RWPE1 (cell line): ENCODE measurements around the gene C15orf62.

ENCODE experiments used
- CTCF ChIA-PET: fragments of 350-600 bp; sonication (Branson Sonifier 250); formaldehyde crosslinking; extraction: SDS; loops from one replicate; lab custom pipeline; 2021; lab: Yijun Ruan, JAX
- POLR2A ChIA-PET: fragments of 400-600 bp; formaldehyde crosslinking; extraction: SDS; loops from one replicate; lab custom pipeline; 2020; ENCODE audit warnings: antibody characterized with exemption; ENCODE audit not compliant: low non-redundant PET; lab: Yijun Ruan, JAX
- DNase-seq: peaks from one replicate; pipeline ENCODE4 v3.0.0; 2012; ENCODE audit warnings: low spot score
- H3K27ac ChIP-seq: fragments of 450-650 bp; 2 replicates; pipeline ENCODE4 v1.5.1; 2017
- CTCF ChIP-seq: fragments of 450-650 bp; conservative IDR thresholded peaks from 2 replicates; pipeline ENCODE4 v1.5.1; 2017; ENCODE audit warnings: low read depth, mild to moderate bottlenecking

C15orf62 gene

GRCh38 chr15:40769274-40770146 lies at the start of gene C15orf62:
TSS of gene C15orf62 (plus strand) at chr15:40769980. CDS start at chr15:40770496, 516 bp downstream.
- ChIA-PET CTCF (interaction anchor here (0.6 to 3.1 kb wide), 5 partner anchors 13 to 328 kb away, joined by 3 to 18 read pairs (median 5); partner anchors contain the start of genes BAHD1 and VPS18), POLR2A (interaction anchor here (0.6 to 1.2 kb wide), 3 partner anchors 9 to 44 kb away, joined by 3 read pairs; no protein-coding TSS in a partner anchor)
- DNase-seq: peak; percentile 91
- no peak for TF ChIP-seq CTCF
- H3K27ac ChIP-seq: peak within 1 kb of the TSS; percentile 99

GRCh38 chr15:40721701-40722100 lies 48.1 kb upstream of the C15orf62 start:
- POLR2A ChIA-PET: no interaction called here
- no peak overlapping the region for H3K27ac ChIP-seq
- no peak for DNase-seq
- TF ChIP-seq CTCF: no peak
- CTCF ChIA-PET: interaction anchor here (0.6 kb wide), 1 partner anchor 19 kb away, joined by 3 read pairs; no protein-coding TSS in a partner anchor

- ChIA-PET POLR2A (no interaction called here), CTCF (interaction anchor here (0.6 kb wide), 2 partner anchors 85 to 208 kb away, joined by 5 to 6 read pairs; no protein-coding TSS in a partner anchor)
- no peak for DNase-seq
- no peak for TF ChIP-seq CTCF
- H3K27ac ChIP-seq: no peak overlapping the region
These were observed 47.4 kb upstream of the C15orf62 start for GRCh38 chr15:40722354-40722753.

GRCh38 chr15:40722934-40723333 lies 46.8 kb upstream of the C15orf62 start:
- no peak for TF ChIP-seq CTCF
- ChIA-PET CTCF (interaction anchor here (0.5 to 0.6 kb wide), 3 partner anchors 17 to 207 kb away, joined by 3 to 6 read pairs (median 5); no protein-coding TSS in a partner anchor), POLR2A (no interaction called here)
- H3K27ac ChIP-seq: no peak overlapping the region
- DNase-seq: no peak

- TF ChIP-seq CTCF: no peak
- no peak for DNase-seq
- ChIA-PET POLR2A (no interaction called here), CTCF (interaction anchor here (0.6 kb wide), 1 partner anchor 59 kb away, joined by 3 read pairs; no protein-coding TSS in a partner anchor)
- H3K27ac ChIP-seq: no peak overlapping the region
These were observed 45.9 kb upstream of the C15orf62 start for GRCh38 chr15:40723919-40724318.

- TF ChIP-seq CTCF: no peak
- no peak for DNase-seq
- CTCF ChIA-PET: interaction anchor here (1.0 kb wide), 1 partner anchor 9 kb away, joined by 3 read pairs; no protein-coding TSS in a partner anchor
- POLR2A ChIA-PET: no interaction called here
- no peak overlapping the region for H3K27ac ChIP-seq
These were observed 38.7 kb upstream of the C15orf62 start for GRCh38 chr15:40731034-40731433.
